NCI-H510A treated with DMSO at 0.1 percent for 48 hours (cell line): ENCODE measurements around the gene SRP54.
"Not testable (repeated sequence)": the region's sequence is repeated elsewhere in the genome, so short reads cannot be mapped to it uniquely, and the experiment has no call there.

Source experiments
- DNase-seq: peaks from one replicate; lab custom pipeline; 2025; lab: John Stamatoyannopoulos, UW

The SRP54 gene

GRCh38 chr14:34983786-34984185 is 994 bp downstream of the SRP54 start:
- no peak for DNase-seq

- DNase-seq = no peak
These were observed 2.9 kb downstream of the SRP54 start for GRCh38 chr14:34985740-34986139.

- DNase-seq = no peak
These were observed 4.4 kb downstream of the SRP54 start for GRCh38 chr14:34987180-34987579.

- no peak for DNase-seq
These were observed 7.0 kb downstream of the SRP54 start for GRCh38 chr14:34989762-34990161.

GRCh38 chr14:34993426-34993825 is 10.6 kb downstream of the SRP54 start:
- peak; percentile 13 for DNase-seq

GRCh38 chr14:34994668-34995067 is 11.9 kb downstream of the SRP54 start:
- DNase-seq = no peak

GRCh38 chr14:34997762-34998161 is 15.0 kb downstream of the SRP54 start:
- no peak for DNase-seq

- DNase-seq = no peak
These were observed 16.7 kb downstream of the SRP54 start for GRCh38 chr14:34999500-34999899.

GRCh38 chr14:35001621-35002020 is 18.8 kb downstream of the SRP54 start:
- DNase-seq = no peak

- no peak for DNase-seq
These were observed 22.0 kb downstream of the SRP54 start for GRCh38 chr14:35004839-35005238.

- DNase-seq = no peak
These were observed 33.8 kb downstream of the SRP54 start for GRCh38 chr14:35016568-35016967.

GRCh38 chr14:35020713-35021112 is 37.9 kb downstream of the SRP54 start:
- no peak for DNase-seq

- DNase-seq = no peak
These were observed 45.6 kb downstream of the SRP54 start for GRCh38 chr14:35028435-35028834.

GRCh38 chr14:35032562-35032961 is 49.8 kb downstream of the SRP54 start:
- DNase-seq = no peak

GRCh38 chr14:35034440-35034833 is 51.6 kb downstream of the SRP54 start:
- no peak for DNase-seq

GRCh38 chr14:35034944-35035554 is 52.3 kb downstream of the SRP54 start:
- not testable (repeated sequence) for DNase-seq

GRCh38 chr14:35038312-35038711 is 55.5 kb downstream of the SRP54 start:
- not testable (repeated sequence) for DNase-seq

- no peak for DNase-seq
These were observed 59.8 kb downstream of the SRP54 start for GRCh38 chr14:35042632-35043031.

- no peak for DNase-seq
These were observed 60.3 kb downstream of the SRP54 start for GRCh38 chr14:35043046-35043445.

GRCh38 chr14:35044939-35045797 is 62.4 kb downstream of the SRP54 start:
- no peak for DNase-seq

GRCh38 chr14:35045798-35046047 is 62.9 kb downstream of the SRP54 start:
- peak; percentile 58 for DNase-seq

- DNase-seq = peak; percentile 99
These were observed 63.4 kb downstream of the SRP54 start, which contains the start of gene FAM177A1 for GRCh38 chr14:35046048-35046750. Gene FAM177A1, plus strand, starts transcription at chr14:35046272. Its CDS starts 192 bp downstream, at chr14:35046464.
